ENCODE data around the gene AKAP7. TPM values are rescaled to one million over a fixed set of nuclear protein-coding genes. Genes with fewer than 3 reads are reported as not detected.
A peak's percentile ranks its signal among the peaks of the same experiment; 100 is the strongest.

Gene AKAP7
- polyA plus RNA-seq, 3 donors = 2.4 to 4.9 (median 3.4) TPM

- WGBS (ENCODE audit: insufficient coverage) = no CpG with 5 or more reads among the region's 1 CpG
- no peak for DNase-seq
- Histone ChIP-seq H4K20me1 (ENCODE audit: insufficient read depth, low read length) (no peaks in the 10 kb centered on the region), H3K27ac (ENCODE audit: low read depth in 1 of 2, low read length in 2 of 2) (no peak overlapping the region), H3K79me2 (ENCODE audit: insufficient read depth, low read length) (no peaks in the 10 kb centered on the region), H3K4me2 (replicated peaks; ENCODE audit: extremely low read depth, low read length, poor library complexity, severe bottlenecking) (no peak overlapping the region), H3K9ac (ENCODE audit: insufficient read depth, low read length, poor library complexity, severe bottlenecking) (no peak overlapping the region), H3K9me3 (replicated peaks in 1 of 2; ENCODE audit: control insufficient read depth in 1 of 2, insufficient read depth in 1 of 2, low read length in 2 of 2) (no peaks in the 10 kb centered on the region), H3K27me3 (ENCODE audit: control insufficient read depth in 2 of 2, insufficient read depth in 2 of 2, low read length in 2 of 2) (no peaks in the 10 kb centered on the region), H3K4me1 (ENCODE audit: control insufficient read depth in 1 of 2, insufficient read depth in 2 of 2, low read length in 2 of 2) (no peaks in the 10 kb centered on the region), H3K36me3 (replicated peaks in 1 of 2; ENCODE audit: control insufficient read depth in 1 of 2, insufficient read depth in 2 of 2, low read length in 2 of 2) (no peaks in the 10 kb centered on the region), H3K4me3 (replicated peaks in 1 of 3; ENCODE audit: low read depth in 2 of 3, low read length in 3 of 3) (no peak overlapping the region), H2AFZ (ENCODE audit: insufficient read depth, low read depth, low read length, poor library complexity, severe bottlenecking) (no peak overlapping the region)
- Mint-ChIP-seq H3K27me3 (ENCODE audit: low read depth in 3 of 3) (no peaks in the 10 kb centered on the region), H3K36me3 (no peaks in the 10 kb centered on the region), H3K27ac (peak overlapping the region in 1 of 7 donors; percentile 0), H3K4me1 (no peaks in the 10 kb centered on the region), H3K9me3 (peaks cover 0 to 11% (median 3%) of the 10 kb centered on the region in 7 donors), H3K4me3 (no peak overlapping the region)
- TF ChIP-seq, protein P1, sequence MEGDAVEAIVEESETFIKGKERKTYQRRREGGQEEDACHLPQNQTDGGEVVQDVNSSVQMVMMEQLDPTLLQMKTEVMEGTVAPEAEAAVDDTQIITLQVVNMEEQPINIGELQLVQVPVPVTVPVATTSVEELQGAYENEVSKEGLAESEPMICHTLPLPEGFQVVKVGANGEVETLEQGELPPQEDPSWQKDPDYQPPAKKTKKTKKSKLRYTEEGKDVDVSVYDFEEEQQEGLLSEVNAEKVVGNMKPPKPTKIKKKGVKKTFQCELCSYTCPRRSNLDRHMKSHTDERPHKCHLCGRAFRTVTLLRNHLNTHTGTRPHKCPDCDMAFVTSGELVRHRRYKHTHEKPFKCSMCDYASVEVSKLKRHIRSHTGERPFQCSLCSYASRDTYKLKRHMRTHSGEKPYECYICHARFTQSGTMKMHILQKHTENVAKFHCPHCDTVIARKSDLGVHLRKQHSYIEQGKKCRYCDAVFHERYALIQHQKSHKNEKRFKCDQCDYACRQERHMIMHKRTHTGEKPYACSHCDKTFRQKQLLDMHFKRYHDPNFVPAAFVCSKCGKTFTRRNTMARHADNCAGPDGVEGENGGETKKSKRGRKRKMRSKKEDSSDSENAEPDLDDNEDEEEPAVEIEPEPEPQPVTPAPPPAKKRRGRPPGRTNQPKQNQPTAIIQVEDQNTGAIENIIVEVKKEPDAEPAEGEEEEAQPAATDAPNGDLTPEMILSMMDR (IDR thresholded peaks at IDR 0.05) = no peak
- intact Hi-C loops (cut with micrococcal nuclease) = no loop called here
These were observed 31.4 kb upstream of the AKAP7 start for GRCh38 chr6:131103901-131104300.

DNA sequence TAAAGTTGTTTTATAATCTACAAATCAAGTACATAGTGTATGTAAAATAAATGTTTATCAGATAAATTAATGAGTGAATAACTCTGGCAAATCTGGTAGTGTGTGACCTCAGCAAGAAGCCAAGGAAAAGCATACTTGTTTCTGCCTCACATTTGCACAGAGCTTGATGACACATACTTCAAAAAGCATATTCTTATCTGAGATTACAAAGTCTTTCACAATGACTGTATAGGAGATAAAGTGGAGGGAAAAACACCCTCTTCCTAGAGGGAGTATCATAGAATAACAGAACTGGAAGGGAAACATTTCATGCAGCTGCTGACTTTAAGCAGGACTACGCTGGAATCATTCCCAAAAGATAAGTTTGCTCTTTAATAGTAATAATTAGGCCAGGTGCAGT is 28.1 kb upstream of the AKAP7 start:
- H3K4me2 ChIP-seq (replicated peaks; ENCODE audit: extremely low read depth, low read length, poor library complexity, severe bottlenecking) = no peak overlapping the region
- H3K4me1 Mint-ChIP-seq = no peaks in the 10 kb centered on the region
- TF ChIP-seq, protein P1 (IDR thresholded peaks at IDR 0.05) = no peak
- DNase-seq = no peak
- H3K9me3 ChIP-seq (replicated peaks in 1 of 2; ENCODE audit: control insufficient read depth in 1 of 2, insufficient read depth in 1 of 2, low read length in 2 of 2) = no peaks in the 10 kb centered on the region
- H3K79me2 ChIP-seq (ENCODE audit: insufficient read depth, low read length) = no peaks in the 10 kb centered on the region
- no peaks in the 10 kb centered on the region for H4K20me1 ChIP-seq (ENCODE audit: insufficient read depth, low read length)
- H2AFZ ChIP-seq (ENCODE audit: insufficient read depth, low read depth, low read length, poor library complexity, severe bottlenecking) = no peak overlapping the region
- no peak overlapping the region for H3K4me3 ChIP-seq (replicated peaks in 1 of 3; ENCODE audit: low read depth in 2 of 3, low read length in 3 of 3)
- no peaks in the 10 kb centered on the region for H3K36me3 Mint-ChIP-seq
- H3K9me3 Mint-ChIP-seq = no peaks in the 10 kb centered on the region
- intact Hi-C loops (cut with micrococcal nuclease) = no loop called here
- no peaks in the 10 kb centered on the region for H3K36me3 ChIP-seq (replicated peaks in 1 of 2; ENCODE audit: control insufficient read depth in 1 of 2, insufficient read depth in 2 of 2, low read length in 2 of 2)
- H3K27ac ChIP-seq (ENCODE audit: low read depth in 1 of 2, low read length in 2 of 2) = no peak overlapping the region
- no peaks in the 10 kb centered on the region for H3K4me1 ChIP-seq (ENCODE audit: control insufficient read depth in 1 of 2, insufficient read depth in 2 of 2, low read length in 2 of 2)
- H3K27me3 ChIP-seq (ENCODE audit: control insufficient read depth in 2 of 2, insufficient read depth in 2 of 2, low read length in 2 of 2) = no peaks in the 10 kb centered on the region
- H3K27me3 Mint-ChIP-seq (ENCODE audit: low read depth in 3 of 3) = no peaks in the 10 kb centered on the region
- no peak overlapping the region for H3K9ac ChIP-seq (ENCODE audit: insufficient read depth, low read length, poor library complexity, severe bottlenecking)
- H3K27ac Mint-ChIP-seq = peak overlapping the region in 1 of 7 donors; percentile 57
- WGBS (ENCODE audit: insufficient coverage) = no CpG with 5 or more reads among the region's 1 CpG
- no peak overlapping the region for H3K4me3 Mint-ChIP-seq

All from CD14-positive monocyte (primary cell).